Endodermal cell (in vitro differentiated cells): Measurements from ENCODE around the gene RBM18. TPM values are rescaled to one million over a fixed set of nuclear protein-coding genes. Genes with fewer than 3 reads are reported as not detected.
A peak's percentile ranks its signal among the peaks of the same experiment; 100 is the strongest.

Experiments
- DNase-seq: peaks from one replicate; pipeline ENCODE4 v3.0.0-alpha.2; 2017
- H3K27ac ChIP-seq: 2 replicates; pipeline ENCODE4 v1.5.1; 2013; ENCODE audit warnings: mild to moderate bottlenecking, low read depth, low read length, moderate library complexity
- H3K27me3 ChIP-seq: 2 replicates; pipeline ENCODE4 v1.6.1; 2013; ENCODE audit warnings: mild to moderate bottlenecking, low read length, moderate library complexity; ENCODE audit not compliant: insufficient read depth, control insufficient read depth, poor library complexity, severe bottlenecking
- H3K36me3 ChIP-seq: 2 replicates; pipeline ENCODE4 v1.7.0; 2013; ENCODE audit warnings: mild to moderate bottlenecking, low read length, moderate library complexity; ENCODE audit not compliant: control insufficient read depth, insufficient read depth
- H3K4me1 ChIP-seq: one replicate; pipeline ENCODE4 v1.7.0; 2013; ENCODE audit warnings: low read length; ENCODE audit not compliant: control insufficient read depth, insufficient read depth
- H3K4me3 ChIP-seq: 2 replicates; pipeline ENCODE4 v1.5.1; 2013; ENCODE audit warnings: mild to moderate bottlenecking, low read length, moderate library complexity
- H3K9ac ChIP-seq: 2 replicates; pipeline ENCODE4 v1.6.1; 2013; ENCODE audit warnings: mild to moderate bottlenecking, low read length, moderate library complexity; ENCODE audit not compliant: poor library complexity, severe bottlenecking; ENCODE audit errors: extremely low read depth
- H3K9me3 ChIP-seq: 2 replicates; pipeline ENCODE4 v1.6.1; 2013; ENCODE audit warnings: mild to moderate bottlenecking, low read length, moderate library complexity; ENCODE audit not compliant: control insufficient read depth
- H3K27ac Mint-ChIP-seq: 2 replicates; pipeline ENCODE4 v1.8.0; 2020; ENCODE audit warnings: mixed read lengths
- H3K27me3 Mint-ChIP-seq: 2 replicates; pipeline ENCODE4 v1.8.0; 2021; ENCODE audit warnings: mild to moderate bottlenecking, mixed read lengths; ENCODE audit not compliant: insufficient read depth
- H3K36me3 Mint-ChIP-seq: 2 replicates; pipeline ENCODE4 v1.8.0; 2020; ENCODE audit warnings: low read depth, mixed read lengths
- H3K4me1 Mint-ChIP-seq: 2 replicates; pipeline ENCODE4 v1.8.0; 2020; ENCODE audit warnings: mixed read lengths
- H3K4me3 Mint-ChIP-seq: 2 replicates; pipeline ENCODE4 v1.8.0; 2020; ENCODE audit warnings: mild to moderate bottlenecking, moderate library complexity, mixed read lengths
- H3K9me3 Mint-ChIP-seq: 2 replicates; pipeline ENCODE4 v1.8.0; 2020; ENCODE audit warnings: mild to moderate bottlenecking, mixed read lengths
- CTCF ChIP-seq: fragments of 200-600 bp; sonication (generic); conservative IDR thresholded peaks from 2 replicates; pipeline ENCODE4 v1.5.0; 2021; ENCODE audit warnings: antibody characterized with exemption, mild to moderate bottlenecking
- WGBS, 2 experiments: methylation state at CpG; one replicate each; pipeline versions ENCODE4 v1.1.5 to v1.1.7; 2013; ENCODE audit warnings: missing lambda C conversion rate in 2 of 2, mixed read lengths in 1 of 2; ENCODE audit not compliant: insufficient coverage in 1 of 2, insufficient read length in 1 of 2; 5-methylcytosine and 5-hydroxymethylcytosine counted together
- total RNA-seq, 2 donors: library from RNA; stranded (reverse); fragmentation: NEBNext Ultra II Directional in 1 of 2; extraction: Animal tissue kit (Norgen Biotek cat#: 25700) in 1 of 2; gene quantifications; 2 replicates in 1 of 2; 3 replicates in 1 of 2; pipeline ENCODE4 v1.2.1, GENCODE V29; 2021

Gene RBM18
- total RNA-seq, 2 donors from 2014 or later = 15.7 to 17.3 TPM

DNA sequence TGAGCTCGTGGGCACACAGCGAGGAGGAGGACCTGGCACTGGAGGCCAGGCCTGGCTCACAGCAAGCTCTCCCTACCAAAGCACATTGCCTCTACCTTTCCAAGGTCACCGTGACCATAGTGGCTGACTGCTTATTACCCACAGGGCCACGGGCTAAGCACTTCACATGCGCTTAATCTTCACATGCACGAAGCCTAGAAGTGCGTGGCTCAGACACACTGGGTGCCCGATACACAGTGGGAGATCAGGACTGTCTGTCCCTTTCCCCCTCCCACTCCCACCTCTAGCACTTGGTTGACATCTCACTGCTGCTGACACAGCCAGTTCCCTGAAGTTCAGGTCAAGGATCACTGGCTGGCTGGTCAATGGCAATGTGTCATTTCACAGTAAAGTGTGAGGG lies 59.5 kb downstream of the RBM18 start:
- Mint-ChIP-seq H3K4me1 (no peaks in the 10 kb centered on the region), H3K27ac (no peak overlapping the region), H3K4me3 (no peak overlapping the region), H3K27me3 (peaks cover 7% of the 10 kb centered on the region), H3K36me3 (no peaks in the 10 kb centered on the region), H3K9me3 (no peaks in the 10 kb centered on the region)
- no peak for DNase-seq
- no peaks in the 10 kb centered on the region for H3K4me1 ChIP-seq
- no peaks in the 10 kb centered on the region for H3K9me3 ChIP-seq
- no peak overlapping the region for H3K4me3 ChIP-seq
- no peaks in the 10 kb centered on the region for H3K36me3 ChIP-seq
- no peak overlapping the region for H3K9ac ChIP-seq
- H3K27ac ChIP-seq = no peak overlapping the region
- WGBS, 2 experiments = 93 to 95% methylated on average over 7 to 8 of the region's 8 CpGs
- TF ChIP-seq CTCF = no peak
- peaks cover 1% of the 10 kb centered on the region for H3K27me3 ChIP-seq

GRCh38 chr9:122204491-122204890 lies 60.1 kb downstream of the RBM18 start:
- no peaks in the 10 kb centered on the region for H3K27me3 ChIP-seq
- no peaks in the 10 kb centered on the region for H3K36me3 Mint-ChIP-seq
- H3K4me3 Mint-ChIP-seq = no peak overlapping the region
- no peaks in the 10 kb centered on the region for H3K4me1 ChIP-seq
- H3K9me3 ChIP-seq = no peaks in the 10 kb centered on the region
- DNase-seq = peak; percentile 45
- no peaks in the 10 kb centered on the region for H3K9me3 Mint-ChIP-seq
- H3K27ac Mint-ChIP-seq = no peak overlapping the region
- no peaks in the 10 kb centered on the region for H3K36me3 ChIP-seq
- H3K4me3 ChIP-seq = no peak overlapping the region
- H3K27ac ChIP-seq = no peak overlapping the region
- no peak for TF ChIP-seq CTCF
- 84 to 100% methylated on average over 1 to 12 of the region's 12 CpGs for WGBS, 2 experiments
- no peak overlapping the region for H3K9ac ChIP-seq
- no peaks in the 10 kb centered on the region for H3K4me1 Mint-ChIP-seq
- H3K27me3 Mint-ChIP-seq = peaks cover 4% of the 10 kb centered on the region

GRCh38 chr9:122204055-122204454 lies 60.6 kb downstream of the RBM18 start:
- Histone ChIP-seq H3K9me3 (no peaks in the 10 kb centered on the region), H3K4me1 (no peaks in the 10 kb centered on the region), H3K4me3 (no peak overlapping the region), H3K27ac (no peak overlapping the region), H3K36me3 (no peaks in the 10 kb centered on the region), H3K9ac (no peak overlapping the region), H3K27me3 (no peaks in the 10 kb centered on the region)
- no peak for TF ChIP-seq CTCF
- no peaks in the 10 kb centered on the region for H3K9me3 Mint-ChIP-seq
- peaks cover 4% of the 10 kb centered on the region for H3K27me3 Mint-ChIP-seq
- WGBS, 2 experiments = 85 to 94% methylated on average over 4 to 5 of the region's 5 CpGs
- no peak for DNase-seq
- H3K4me1 Mint-ChIP-seq = no peaks in the 10 kb centered on the region
- H3K36me3 Mint-ChIP-seq = no peaks in the 10 kb centered on the region
- H3K27ac Mint-ChIP-seq = no peak overlapping the region
- H3K4me3 Mint-ChIP-seq = no peak overlapping the region
